ENCODE data around the gene DENND2A. TPM values are rescaled to one million over a fixed set of nuclear protein-coding genes. Genes with fewer than 3 reads are reported as not detected.
"Not testable (repeated sequence)": the region's sequence is repeated elsewhere in the genome, so short reads cannot be mapped to it uniquely, and the experiment has no call there.

Gene DENND2A
- total RNA-seq, 1 experiment from 2014 or later, result 32.4 TPM

GRCh38 chr7:140526787-140527664 is 113.6 kb downstream of the DENND2A start:
- DNase-seq, result peak; percentile 41
- Histone ChIP-seq H3K9me3 (no peaks in the 10 kb centered on the region), H3K36me3 (no peaks in the 10 kb centered on the region; the same call in 1 of the 2 replicates), H3K4me3 (no peak overlapping the region), H3K27me3 (no peaks in the 10 kb centered on the region)

GRCh38 chr7:140526214-140526613 is 114.4 kb downstream of the DENND2A start:
- no peak for DNase-seq
- H3K27me3 ChIP-seq, result no peaks in the 10 kb centered on the region
- no peak overlapping the region for H3K4me3 ChIP-seq
- H3K9me3 ChIP-seq, result no peaks in the 10 kb centered on the region
- H3K36me3 ChIP-seq, result no peaks in the 10 kb centered on the region; the same call in 1 of the 2 replicates

- Histone ChIP-seq H3K9me3 (no peaks in the 10 kb centered on the region), H3K27me3 (no peaks in the 10 kb centered on the region), H3K4me3 (no peak overlapping the region), H3K36me3 (no peaks in the 10 kb centered on the region; the same call in 1 of the 2 replicates)
- DNase-seq, result peak; percentile 49
Observed at GRCh38 chr7:140525743-140526142, 114.9 kb downstream of the DENND2A start.

- DNase-seq, result peak; percentile 17
- no peaks in the 10 kb centered on the region for H3K27me3 ChIP-seq
- peaks cover 5% of the 10 kb centered on the region for H3K36me3 ChIP-seq
- no peak overlapping the region for H3K4me3 ChIP-seq
- no peaks in the 10 kb centered on the region for H3K9me3 ChIP-seq
Observed at GRCh38 chr7:140521421-140521820, 119.2 kb downstream of the DENND2A start.

GRCh38 chr7:140519007-140519399 is 121.6 kb downstream of the DENND2A start:
- H3K36me3 ChIP-seq, result peaks cover 5% of the 10 kb centered on the region
- DNase-seq, result no peak
- H3K9me3 ChIP-seq, result no peaks in the 10 kb centered on the region
- H3K27me3 ChIP-seq, result no peaks in the 10 kb centered on the region
- no peak overlapping the region for H3K4me3 ChIP-seq

GRCh38 chr7:140518370-140519006 is 122.1 kb downstream of the DENND2A start:
- no peak for DNase-seq
- H3K9me3 ChIP-seq, result no peaks in the 10 kb centered on the region
- no peaks in the 10 kb centered on the region for H3K27me3 ChIP-seq
- H3K4me3 ChIP-seq, result no peak overlapping the region
- H3K36me3 ChIP-seq, result peaks cover 5% of the 10 kb centered on the region

GRCh38 chr7:140517546-140518369 is 122.9 kb downstream of the DENND2A start:
- Histone ChIP-seq H3K4me3 (no peak overlapping the region), H3K9me3 (no peaks in the 10 kb centered on the region), H3K36me3 (peaks cover 5% of the 10 kb centered on the region), H3K27me3 (no peaks in the 10 kb centered on the region)
- peak; percentile 62 for DNase-seq

- Histone ChIP-seq H3K9me3 (no peaks in the 10 kb centered on the region), H3K4me3 (no peak overlapping the region), H3K36me3 (peaks cover 2% of the 10 kb centered on the region; the same call in 1 of the 2 replicates), H3K27me3 (no peaks in the 10 kb centered on the region)
- peak; percentile 14 for DNase-seq
Observed at GRCh38 chr7:140512317-140513000, 128.2 kb downstream of the DENND2A start.

GRCh38 chr7:140509789-140510188 is 130.8 kb downstream of the DENND2A start:
- no peaks in the 10 kb centered on the region for H3K36me3 ChIP-seq
- no peaks in the 10 kb centered on the region for H3K27me3 ChIP-seq
- no peak for DNase-seq
- no peaks in the 10 kb centered on the region for H3K9me3 ChIP-seq
- no peak overlapping the region for H3K4me3 ChIP-seq

GRCh38 chr7:140507556-140507955 is 133.1 kb downstream of the DENND2A start:
- not testable (repeated sequence) for H3K9me3 ChIP-seq, DNase-seq, H3K4me3 ChIP-seq, H3K36me3 ChIP-seq, H3K27me3 ChIP-seq

GRCh38 chr7:140506788-140507464 is 133.7 kb downstream of the DENND2A start:
- no peak overlapping the region for H3K4me3 ChIP-seq
- peak; percentile 4 for DNase-seq
- H3K9me3 ChIP-seq, result no peaks in the 10 kb centered on the region
- no peaks in the 10 kb centered on the region for H3K27me3 ChIP-seq
- H3K36me3 ChIP-seq, result no peaks in the 10 kb centered on the region

GRCh38 chr7:140501966-140502365 is 138.6 kb downstream of the DENND2A start:
- Histone ChIP-seq H3K36me3 (no peaks in the 10 kb centered on the region), H3K4me3 (no peak overlapping the region), H3K27me3 (no peaks in the 10 kb centered on the region), H3K9me3 (no peaks in the 10 kb centered on the region)
- no peak for DNase-seq

GRCh38 chr7:140497807-140498206 is 142.8 kb downstream of the DENND2A start:
- not testable (repeated sequence) for H3K9me3 ChIP-seq, H3K4me3 ChIP-seq, DNase-seq, H3K36me3 ChIP-seq, H3K27me3 ChIP-seq

- no peaks in the 10 kb centered on the region for H3K27me3 ChIP-seq
Observed at GRCh38 chr7:140497241-140497769, 143.3 kb downstream of the DENND2A start.

GRCh38 chr7:140495514-140496097 is 145.0 kb downstream of the DENND2A start:
- H3K9me3 ChIP-seq, result no peaks in the 10 kb centered on the region
- no peaks in the 10 kb centered on the region for H3K36me3 ChIP-seq
- no peak overlapping the region for H3K4me3 ChIP-seq
- DNase-seq, result no peak
- H3K27me3 ChIP-seq, result no peaks in the 10 kb centered on the region

More at GRCh38 chr7:140497241-140497769, 143.3 kb downstream of the DENND2A start:
- Histone ChIP-seq H3K9me3 (no peaks in the 10 kb centered on the region), H3K36me3 (no peaks in the 10 kb centered on the region), H3K4me3 (no peak overlapping the region)
- no peak for DNase-seq

Measured in MG63 (cell line).